Astrocyte (in vitro differentiated cells and primary cell): ENCODE results near the gene PTPRD.

Experiments
- EZH2 ChIP-seq: IDR thresholded peaks from 2 replicates; pipeline ENCODE4 v1.6.1; 2012; ENCODE audit warnings: mild to moderate bottlenecking, low read length, inconsistent platforms; ENCODE audit not compliant: insufficient read depth
- TF ChIP-seq, protein P1 (sequence below): IDR thresholded peaks from 2 replicates; pipeline ENCODE4 v1.5.1; 2011; ENCODE audit warnings: low read depth, mild to moderate bottlenecking, inconsistent platforms, low read length, moderate library complexity; ENCODE audit not compliant: insufficient read depth

DNA sequence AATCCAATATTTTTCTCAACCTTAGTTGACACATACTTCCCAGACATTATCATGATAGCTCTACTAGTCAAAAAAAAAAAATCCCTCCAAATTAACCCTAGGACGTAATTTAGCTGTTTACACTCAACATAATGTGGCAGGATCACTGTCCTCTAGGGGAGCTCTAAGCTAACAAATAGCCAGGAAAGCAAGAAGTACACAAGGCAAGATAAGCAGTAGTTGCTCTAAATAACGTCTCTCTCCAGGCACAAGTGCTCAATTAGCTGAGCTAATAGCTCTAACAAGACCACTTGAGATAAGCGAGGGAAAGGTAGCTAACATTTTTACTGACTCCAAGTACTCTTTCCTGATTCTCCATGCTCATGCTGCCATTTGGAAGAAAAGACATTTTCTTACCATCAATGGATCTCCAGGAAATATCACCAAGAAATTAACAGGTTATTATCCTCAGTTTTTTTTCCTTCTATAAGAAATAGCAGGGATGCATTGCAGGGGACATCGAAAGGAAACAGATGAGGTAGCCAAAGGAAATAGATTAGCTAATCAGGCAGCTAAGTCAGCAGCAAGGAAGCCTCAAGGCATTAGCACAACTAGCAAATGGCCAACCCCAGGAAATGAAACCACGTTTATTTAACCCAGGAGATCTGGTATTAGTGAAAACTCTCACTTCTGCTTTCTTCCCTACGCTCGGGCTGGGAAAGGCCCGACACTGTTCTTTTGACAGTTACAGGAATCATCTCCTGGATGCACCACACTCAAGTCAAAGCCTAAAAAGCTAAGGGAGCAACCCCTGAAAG is 614.1 kb downstream of the PTPRD start:
- TF ChIP-seq, protein P1, sequence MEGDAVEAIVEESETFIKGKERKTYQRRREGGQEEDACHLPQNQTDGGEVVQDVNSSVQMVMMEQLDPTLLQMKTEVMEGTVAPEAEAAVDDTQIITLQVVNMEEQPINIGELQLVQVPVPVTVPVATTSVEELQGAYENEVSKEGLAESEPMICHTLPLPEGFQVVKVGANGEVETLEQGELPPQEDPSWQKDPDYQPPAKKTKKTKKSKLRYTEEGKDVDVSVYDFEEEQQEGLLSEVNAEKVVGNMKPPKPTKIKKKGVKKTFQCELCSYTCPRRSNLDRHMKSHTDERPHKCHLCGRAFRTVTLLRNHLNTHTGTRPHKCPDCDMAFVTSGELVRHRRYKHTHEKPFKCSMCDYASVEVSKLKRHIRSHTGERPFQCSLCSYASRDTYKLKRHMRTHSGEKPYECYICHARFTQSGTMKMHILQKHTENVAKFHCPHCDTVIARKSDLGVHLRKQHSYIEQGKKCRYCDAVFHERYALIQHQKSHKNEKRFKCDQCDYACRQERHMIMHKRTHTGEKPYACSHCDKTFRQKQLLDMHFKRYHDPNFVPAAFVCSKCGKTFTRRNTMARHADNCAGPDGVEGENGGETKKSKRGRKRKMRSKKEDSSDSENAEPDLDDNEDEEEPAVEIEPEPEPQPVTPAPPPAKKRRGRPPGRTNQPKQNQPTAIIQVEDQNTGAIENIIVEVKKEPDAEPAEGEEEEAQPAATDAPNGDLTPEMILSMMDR = peak; percentile 30
- TF ChIP-seq EZH2 = no peak
